ENCODE measurements around the gene FBXO38.

Gene FBXO38

DNA sequence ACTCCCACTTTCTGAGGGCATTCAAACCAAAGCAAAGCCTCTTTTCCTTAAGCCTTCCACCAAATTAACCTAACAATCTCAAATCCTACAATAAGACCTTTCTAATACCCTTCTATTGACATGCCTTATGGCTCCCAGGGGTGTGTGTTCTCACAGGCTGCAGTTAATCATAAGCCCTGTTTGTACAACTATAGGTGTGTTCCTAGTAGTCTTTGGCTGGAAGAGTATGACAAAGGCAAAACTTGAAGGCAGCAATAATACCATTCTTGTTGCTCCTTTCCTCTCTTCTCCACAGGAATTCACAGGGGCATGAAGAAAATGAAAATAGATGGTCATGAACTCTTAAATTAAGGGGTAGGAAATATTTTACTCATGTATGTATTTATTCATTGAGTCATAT is 10.9 kb upstream of the FBXO38 start:
- TF ChIP-seq, protein P1, sequence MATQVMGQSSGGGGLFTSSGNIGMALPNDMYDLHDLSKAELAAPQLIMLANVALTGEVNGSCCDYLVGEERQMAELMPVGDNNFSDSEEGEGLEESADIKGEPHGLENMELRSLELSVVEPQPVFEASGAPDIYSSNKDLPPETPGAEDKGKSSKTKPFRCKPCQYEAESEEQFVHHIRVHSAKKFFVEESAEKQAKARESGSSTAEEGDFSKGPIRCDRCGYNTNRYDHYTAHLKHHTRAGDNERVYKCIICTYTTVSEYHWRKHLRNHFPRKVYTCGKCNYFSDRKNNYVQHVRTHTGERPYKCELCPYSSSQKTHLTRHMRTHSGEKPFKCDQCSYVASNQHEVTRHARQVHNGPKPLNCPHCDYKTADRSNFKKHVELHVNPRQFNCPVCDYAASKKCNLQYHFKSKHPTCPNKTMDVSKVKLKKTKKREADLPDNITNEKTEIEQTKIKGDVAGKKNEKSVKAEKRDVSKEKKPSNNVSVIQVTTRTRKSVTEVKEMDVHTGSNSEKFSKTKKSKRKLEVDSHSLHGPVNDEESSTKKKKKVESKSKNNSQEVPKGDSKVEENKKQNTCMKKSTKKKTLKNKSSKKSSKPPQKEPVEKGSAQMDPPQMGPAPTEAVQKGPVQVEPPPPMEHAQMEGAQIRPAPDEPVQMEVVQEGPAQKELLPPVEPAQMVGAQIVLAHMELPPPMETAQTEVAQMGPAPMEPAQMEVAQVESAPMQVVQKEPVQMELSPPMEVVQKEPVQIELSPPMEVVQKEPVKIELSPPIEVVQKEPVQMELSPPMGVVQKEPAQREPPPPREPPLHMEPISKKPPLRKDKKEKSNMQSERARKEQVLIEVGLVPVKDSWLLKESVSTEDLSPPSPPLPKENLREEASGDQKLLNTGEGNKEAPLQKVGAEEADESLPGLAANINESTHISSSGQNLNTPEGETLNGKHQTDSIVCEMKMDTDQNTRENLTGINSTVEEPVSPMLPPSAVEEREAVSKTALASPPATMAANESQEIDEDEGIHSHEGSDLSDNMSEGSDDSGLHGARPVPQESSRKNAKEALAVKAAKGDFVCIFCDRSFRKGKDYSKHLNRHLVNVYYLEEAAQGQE (IDR thresholded peaks at IDR 0.05; ENCODE audit: low read depth) = no peak
- TF ChIP-seq MAX (IDR thresholded peaks at IDR 0.05) = no peak
- no peak for TF ChIP-seq EGR1 (IDR thresholded peaks at IDR 0.05)
- no peak for TF ChIP-seq NFIC (IDR thresholded peaks at IDR 0.05)
- no peak for TF ChIP-seq TCF12 (IDR thresholded peaks at IDR 0.05; ENCODE audit: low read depth)
- no peak for TF ChIP-seq YY1 (IDR thresholded peaks at IDR 0.05; ENCODE audit: low read depth)
- TF ChIP-seq, protein P2, sequence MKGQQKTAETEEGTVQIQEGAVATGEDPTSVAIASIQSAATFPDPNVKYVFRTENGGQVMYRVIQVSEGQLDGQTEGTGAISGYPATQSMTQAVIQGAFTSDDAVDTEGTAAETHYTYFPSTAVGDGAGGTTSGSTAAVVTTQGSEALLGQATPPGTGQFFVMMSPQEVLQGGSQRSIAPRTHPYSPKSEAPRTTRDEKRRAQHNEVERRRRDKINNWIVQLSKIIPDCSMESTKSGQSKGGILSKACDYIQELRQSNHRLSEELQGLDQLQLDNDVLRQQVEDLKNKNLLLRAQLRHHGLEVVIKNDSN (IDR thresholded peaks at IDR 0.05) = no peak
- no peak for TF ChIP-seq CREB1 (IDR thresholded peaks at IDR 0.05; ENCODE audit: low read depth)

DNA sequence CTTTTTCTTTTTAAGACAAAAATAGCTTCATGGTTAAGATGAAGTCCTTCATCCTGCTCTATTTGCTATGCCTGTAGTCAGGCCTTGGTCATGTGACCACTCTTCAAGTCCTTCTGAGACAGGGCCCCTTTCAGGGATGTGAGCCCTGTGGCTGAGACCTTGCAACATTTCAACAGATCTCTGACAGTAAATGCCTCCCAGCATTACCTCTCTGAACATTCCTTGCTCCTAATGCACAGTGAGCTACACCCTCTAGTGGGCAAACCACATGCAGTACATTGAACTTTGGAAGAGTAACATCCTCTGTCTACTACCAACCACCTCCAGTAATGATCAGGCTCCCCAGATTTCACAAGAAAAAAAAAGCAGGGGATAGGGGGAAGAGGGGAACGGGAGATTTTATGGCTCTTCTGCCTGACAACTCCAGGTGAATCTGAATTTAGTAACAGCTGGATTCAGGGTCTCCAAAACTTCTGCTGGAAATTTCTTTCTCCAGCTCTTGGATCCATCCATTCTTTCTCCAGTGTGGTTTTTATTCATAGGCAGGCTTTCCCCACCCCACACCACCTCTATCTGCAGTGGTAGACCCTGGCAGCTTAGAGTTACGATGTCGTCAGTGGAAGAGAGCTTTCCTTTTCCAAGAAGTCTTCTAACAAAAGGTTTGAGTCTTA is 8.9 kb upstream of the FBXO38 start:
- no peak for TF ChIP-seq ZBTB7A (IDR thresholded peaks at IDR 0.05; ENCODE audit: low read depth)
- TF ChIP-seq, protein P2 (IDR thresholded peaks at IDR 0.05) = 0 out of 2 replicates have a peak, but pooled peaks have one; percentile 8
- no peak for TF ChIP-seq TAF1 (IDR thresholded peaks at IDR 0.05; ENCODE audit: low read depth)
- TF ChIP-seq CREB1 (IDR thresholded peaks at IDR 0.05; ENCODE audit: low read depth) = no peak
- TF ChIP-seq RAD21 (IDR thresholded peaks at IDR 0.05; ENCODE audit: low read depth) = peak; percentile 70
- no peak for TF ChIP-seq EGR1 (IDR thresholded peaks at IDR 0.05)
- TF ChIP-seq EP300 (IDR thresholded peaks at IDR 0.05; ENCODE audit: borderline replicate concordance) = no peak

- TF ChIP-seq CREB1 (IDR thresholded peaks at IDR 0.05; ENCODE audit: low read depth) (no peak), NFIC (IDR thresholded peaks at IDR 0.05) (no peak), TEAD4 (IDR thresholded peaks at IDR 0.05) (no peak), YY1 (IDR thresholded peaks at IDR 0.05; ENCODE audit: low read depth) (no peak), TCF12 (IDR thresholded peaks at IDR 0.05; ENCODE audit: low read depth) (no peak), RAD21 (IDR thresholded peaks at IDR 0.05; ENCODE audit: low read depth) (no peak), CEBPB (IDR thresholded peaks at IDR 0.05) (no peak), EP300 (IDR thresholded peaks at IDR 0.05; ENCODE audit: borderline replicate concordance) (no peak), EGR1 (IDR thresholded peaks at IDR 0.05) (no peak), MAX (IDR thresholded peaks at IDR 0.05) (no peak), TAF1 (IDR thresholded peaks at IDR 0.05; ENCODE audit: low read depth) (no peak), FOXM1 (IDR thresholded peaks at IDR 0.05; ENCODE audit: borderline replicate concordance, low read depth) (no peak), ZBTB7A (IDR thresholded peaks at IDR 0.05; ENCODE audit: low read depth) (no peak)
- TF ChIP-seq, protein P2 (IDR thresholded peaks at IDR 0.05) = no peak
- TF ChIP-seq, protein P1 (IDR thresholded peaks at IDR 0.05; ENCODE audit: low read depth) = no peak
These were observed 7.6 kb upstream of the FBXO38 start for GRCh38 chr5:148376198-148376597.

- no peak for TF ChIP-seq EGR1 (IDR thresholded peaks at IDR 0.05)
- TF ChIP-seq YY1 (IDR thresholded peaks at IDR 0.05; ENCODE audit: low read depth) = no peak
- TF ChIP-seq TAF1 (IDR thresholded peaks at IDR 0.05; ENCODE audit: low read depth) = no peak
- TF ChIP-seq MAX (IDR thresholded peaks at IDR 0.05) = no peak
- TF ChIP-seq TEAD4 (IDR thresholded peaks at IDR 0.05) = no peak
- TF ChIP-seq CREB1 (IDR thresholded peaks at IDR 0.05; ENCODE audit: low read depth) = no peak
- no peak for TF ChIP-seq NFIC (IDR thresholded peaks at IDR 0.05)
These were observed 5.1 kb upstream of the FBXO38 start for GRCh38 chr5:148378670-148379069.

DNA sequence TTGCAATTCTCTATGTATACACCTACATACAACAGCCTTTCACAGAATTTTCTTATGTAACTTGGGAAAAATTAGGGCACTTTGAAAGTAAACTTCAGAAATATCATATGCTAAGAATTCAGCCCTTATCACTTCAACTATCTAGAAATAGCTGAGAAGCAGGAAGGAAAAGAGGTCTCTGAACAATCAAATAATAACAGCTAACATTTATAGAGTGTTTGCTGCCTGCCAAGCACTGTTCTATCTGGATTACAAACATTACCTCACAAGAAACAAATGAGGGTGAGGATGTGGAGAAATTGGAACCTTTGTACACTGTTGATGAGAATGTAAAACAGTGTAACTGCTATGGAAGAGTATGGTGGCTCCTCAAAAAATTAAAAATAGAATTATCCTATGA is 4.4 kb upstream of the FBXO38 start:
- TF ChIP-seq EGR1 (IDR thresholded peaks at IDR 0.05) (no peak), ZBTB7A (IDR thresholded peaks at IDR 0.05; ENCODE audit: low read depth) (no peak), TAF1 (IDR thresholded peaks at IDR 0.05; ENCODE audit: low read depth) (no peak), CREB1 (IDR thresholded peaks at IDR 0.05; ENCODE audit: low read depth) (no peak), CEBPB (IDR thresholded peaks at IDR 0.05) (no peak), EP300 (IDR thresholded peaks at IDR 0.05; ENCODE audit: borderline replicate concordance) (no peak)
- TF ChIP-seq, protein P1 (IDR thresholded peaks at IDR 0.05; ENCODE audit: low read depth) = no peak

Data from Ishikawa (cell line).